ENCODE results near the gene INO80B.
"Not testable (repeated sequence)": the region's sequence is repeated elsewhere in the genome, so short reads cannot be mapped to it uniquely, and the experiment has no call there.

INO80B gene

GRCh38 chr2:74450570-74451190 lies 4.2 kb upstream of the INO80B start:
- no peak for DNase-seq

GRCh38 chr2:74457129-74457548 lies 2.3 kb downstream of the INO80B start:
- no peak for DNase-seq

GRCh38 chr2:74457549-74458131 lies 2.8 kb downstream of the INO80B start:
- peak; percentile 69 for DNase-seq

GRCh38 chr2:74458132-74458937 lies 3.4 kb downstream of the INO80B start, which contains the start of gene WBP1:
WBP1 (plus strand) TSS chr2:74458438; CDS start chr2:74458603, 165 bp downstream.
- peak; percentile 98 for DNase-seq

- DNase-seq: no peak
Observed at GRCh38 chr2:74458938-74459363, 4.1 kb downstream of the INO80B start.

- DNase-seq: not testable (repeated sequence)
Observed at GRCh38 chr2:74459503-74460118, 4.7 kb downstream of the INO80B start.

- not testable (repeated sequence) for DNase-seq
Observed at GRCh38 chr2:74460187-74460586, 5.3 kb downstream of the INO80B start.

- DNase-seq: no peak
Observed at GRCh38 chr2:74461187-74462053, 6.5 kb downstream of the INO80B start.

GRCh38 chr2:74462054-74462785 lies 7.3 kb downstream of the INO80B start:
- no peak for DNase-seq

GRCh38 chr2:74462786-74463105 lies 7.9 kb downstream of the INO80B start:
- no peak for DNase-seq

- DNase-seq: no peak
Observed at GRCh38 chr2:74464406-74464805, 9.5 kb downstream of the INO80B start.

GRCh38 chr2:74470742-74471141 lies 15.9 kb downstream of the INO80B start:
- not testable (repeated sequence) for DNase-seq

GRCh38 chr2:74471332-74472065 lies 16.6 kb downstream of the INO80B start:
- DNase-seq: no peak

- DNase-seq: peak; percentile 94
Observed at GRCh38 chr2:74472086-74472944, 17.4 kb downstream of the INO80B start, which contains the start of gene MRPL53. MRPL53 (minus strand) TSS chr2:74472680; CDS start chr2:74472660, 20 bp downstream.

GRCh38 chr2:74472945-74473258 lies 18.0 kb downstream of the INO80B start:
- DNase-seq: no peak

GRCh38 chr2:74474481-74474880 lies 19.6 kb downstream of the INO80B start:
- DNase-seq: no peak

GRCh38 chr2:74474899-74475298 lies 20.0 kb downstream of the INO80B start:
- DNase-seq: no peak

- no peak for DNase-seq
Observed at GRCh38 chr2:74481431-74481830, 26.5 kb downstream of the INO80B start.

GRCh38 chr2:74481961-74482800 lies 27.3 kb downstream of the INO80B start:
- peak; percentile 27 for DNase-seq
